GM18909 (cell line): ENCODE results near the gene FRAT1.

Experiments
- ATAC-seq: cut with Tn5 transposase; IDR thresholded peaks from one replicate; pipeline ENCODE4 v1.9.1; 2021; ENCODE audit warnings: mild to moderate bottlenecking; ENCODE audit not compliant: unreplicated experiment, poor library complexity

Gene FRAT1

DNA sequence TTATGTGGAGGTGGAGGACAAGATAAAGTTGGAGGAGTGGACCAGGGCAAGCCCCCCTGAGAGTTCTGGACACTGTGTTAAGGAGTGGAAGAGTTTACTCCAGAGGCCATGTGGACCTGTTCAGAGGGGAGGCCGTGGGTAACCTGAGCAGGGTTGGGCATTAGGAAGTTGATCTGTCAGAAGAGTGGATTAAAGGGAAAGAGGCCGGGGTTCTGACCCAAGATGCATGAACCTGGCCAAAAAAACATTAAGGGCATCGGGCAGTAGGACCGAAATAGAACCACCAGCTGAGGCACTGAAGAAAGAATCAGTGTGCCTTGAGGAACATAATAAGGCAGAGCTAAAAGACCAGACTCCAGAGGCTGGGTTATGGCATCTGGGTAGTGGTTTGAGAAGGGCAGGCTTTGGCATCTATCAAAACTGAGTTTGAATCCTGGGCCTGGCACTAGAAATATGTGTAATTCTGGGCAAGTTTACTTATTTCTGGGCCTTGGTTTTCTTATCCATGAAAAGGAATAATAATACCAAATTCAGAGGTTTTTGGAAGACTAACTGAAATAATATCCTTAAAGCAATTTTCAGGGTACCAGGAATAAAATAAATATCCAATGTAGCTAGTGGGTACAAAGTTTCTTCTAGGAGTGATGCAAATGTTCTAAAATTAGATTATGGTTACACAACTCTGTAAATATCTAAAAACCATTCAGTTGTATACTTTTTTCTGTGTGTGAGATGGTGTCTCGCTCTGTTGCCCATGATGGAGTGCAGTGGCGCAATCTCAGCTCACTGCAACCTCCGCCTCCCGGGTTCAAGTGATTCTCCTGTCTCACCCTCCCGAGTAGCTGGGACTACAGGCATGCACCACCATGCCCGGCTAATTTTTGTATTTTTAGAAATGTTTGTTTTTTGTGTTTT, 10.9 kb upstream of the FRAT1 start:
- ATAC-seq, result no peak

DNA sequence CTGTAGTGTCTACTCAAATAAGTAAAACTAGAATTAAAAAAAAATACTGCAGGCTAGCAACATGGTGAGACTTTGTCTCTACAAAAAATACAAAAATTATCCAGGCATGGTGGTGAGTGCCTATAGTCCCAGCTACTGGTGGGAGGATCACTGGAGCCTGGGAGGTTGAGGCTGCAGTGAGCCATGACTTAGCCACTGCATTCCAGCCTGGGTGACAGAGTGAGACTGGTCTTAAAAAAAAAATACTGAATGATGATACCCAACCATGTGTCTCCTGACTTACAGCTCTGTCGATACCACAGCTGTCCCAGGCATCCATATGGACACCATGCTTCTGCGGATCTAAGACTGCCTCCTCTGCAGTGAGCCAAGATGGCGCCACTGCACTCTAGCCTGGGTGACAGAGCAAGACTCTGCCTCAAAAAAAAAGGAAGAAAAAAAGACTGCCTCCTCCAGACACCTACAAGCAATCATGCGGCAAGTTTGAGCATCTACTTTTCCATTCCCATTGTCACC, 7.9 kb upstream of the FRAT1 start:
- no peak for ATAC-seq

DNA sequence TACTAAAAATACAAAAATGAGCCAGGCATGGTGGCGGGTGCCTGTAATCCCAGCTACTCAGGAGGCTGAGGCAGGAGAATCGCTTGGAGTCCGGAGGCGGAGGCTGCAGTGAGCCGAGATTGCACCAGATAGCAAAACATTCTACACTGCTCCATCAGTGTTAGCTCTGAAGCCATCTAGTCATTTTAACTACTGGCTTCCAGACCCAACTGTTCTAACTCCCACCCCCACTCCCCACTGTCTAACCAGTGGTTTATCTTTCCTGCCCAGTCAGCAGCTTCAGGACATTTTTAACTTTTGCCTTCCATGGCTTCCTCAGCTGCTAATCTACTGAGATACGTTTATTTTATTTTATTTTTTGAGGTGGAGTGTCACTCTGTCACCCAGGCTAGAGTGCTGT, 6.2 kb upstream of the FRAT1 start:
- ATAC-seq, result no peak

GRCh38 chr10:97314671-97315070, 4.4 kb upstream of the FRAT1 start:
- ATAC-seq, result no peak

DNA sequence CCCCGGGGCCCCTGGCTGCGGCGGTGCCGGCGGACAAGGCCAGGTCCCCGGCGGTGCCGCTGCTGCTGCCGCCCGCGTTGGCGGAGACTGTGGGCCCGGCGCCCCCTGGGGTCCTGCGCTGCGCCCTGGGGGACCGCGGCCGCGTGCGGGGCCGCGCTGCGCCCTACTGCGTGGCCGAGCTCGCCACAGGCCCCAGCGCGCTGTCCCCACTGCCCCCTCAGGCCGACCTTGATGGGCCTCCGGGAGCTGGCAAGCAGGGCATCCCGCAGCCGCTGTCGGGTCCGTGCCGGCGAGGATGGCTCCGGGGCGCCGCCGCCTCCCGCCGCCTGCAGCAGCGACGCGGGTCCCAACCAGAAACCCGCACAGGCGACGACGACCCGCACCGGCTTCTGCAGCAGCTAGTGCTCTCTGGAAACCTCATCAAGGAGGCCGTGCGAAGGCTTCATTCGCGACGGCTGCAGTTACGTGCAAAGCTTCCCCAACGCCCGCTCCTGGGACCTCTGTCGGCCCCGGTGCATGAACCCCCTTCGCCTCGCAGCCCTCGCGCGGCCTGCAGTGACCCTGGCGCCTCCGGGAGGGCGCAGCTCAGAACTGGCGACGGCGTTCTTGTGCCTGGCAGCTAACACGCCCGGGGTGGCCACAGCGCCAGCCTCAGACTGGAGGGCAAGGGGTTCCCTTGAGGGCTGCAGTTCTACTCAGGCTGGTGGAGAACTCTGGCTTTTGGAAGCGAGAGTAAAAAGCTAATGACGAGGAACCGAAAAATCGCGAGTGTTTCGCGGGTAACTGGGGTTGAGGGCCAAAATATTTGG, 804 bp downstream of the FRAT1 start:
- ATAC-seq, result peak; percentile 39

DNA sequence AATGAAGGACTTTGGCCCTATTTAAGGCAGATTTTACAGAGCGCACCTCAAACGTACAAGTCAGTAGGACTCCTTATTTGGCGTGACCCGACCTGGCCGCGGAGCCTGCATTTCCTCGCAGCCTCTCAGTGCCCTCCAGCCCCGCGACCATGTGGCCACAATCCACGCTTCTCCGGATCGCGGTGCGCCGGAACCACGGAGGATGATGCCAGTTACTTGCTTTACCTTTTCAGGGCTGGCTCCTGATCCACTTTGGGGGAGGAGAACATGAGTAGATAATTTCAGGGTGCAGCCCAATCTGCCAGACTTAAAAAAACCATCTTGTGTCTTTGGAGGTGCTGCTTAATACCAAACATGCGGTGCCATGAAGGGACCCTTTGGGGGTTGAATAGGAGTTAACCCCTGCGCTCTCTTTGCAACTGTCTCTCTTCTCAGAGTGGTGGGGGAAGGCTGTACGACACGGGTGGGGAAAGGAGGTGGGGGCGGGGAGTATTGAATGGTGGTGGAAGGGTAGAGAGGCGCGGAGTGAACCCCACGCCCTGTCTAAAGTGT, 1.5 kb downstream of the FRAT1 start:
- ATAC-seq, result no peak

DNA sequence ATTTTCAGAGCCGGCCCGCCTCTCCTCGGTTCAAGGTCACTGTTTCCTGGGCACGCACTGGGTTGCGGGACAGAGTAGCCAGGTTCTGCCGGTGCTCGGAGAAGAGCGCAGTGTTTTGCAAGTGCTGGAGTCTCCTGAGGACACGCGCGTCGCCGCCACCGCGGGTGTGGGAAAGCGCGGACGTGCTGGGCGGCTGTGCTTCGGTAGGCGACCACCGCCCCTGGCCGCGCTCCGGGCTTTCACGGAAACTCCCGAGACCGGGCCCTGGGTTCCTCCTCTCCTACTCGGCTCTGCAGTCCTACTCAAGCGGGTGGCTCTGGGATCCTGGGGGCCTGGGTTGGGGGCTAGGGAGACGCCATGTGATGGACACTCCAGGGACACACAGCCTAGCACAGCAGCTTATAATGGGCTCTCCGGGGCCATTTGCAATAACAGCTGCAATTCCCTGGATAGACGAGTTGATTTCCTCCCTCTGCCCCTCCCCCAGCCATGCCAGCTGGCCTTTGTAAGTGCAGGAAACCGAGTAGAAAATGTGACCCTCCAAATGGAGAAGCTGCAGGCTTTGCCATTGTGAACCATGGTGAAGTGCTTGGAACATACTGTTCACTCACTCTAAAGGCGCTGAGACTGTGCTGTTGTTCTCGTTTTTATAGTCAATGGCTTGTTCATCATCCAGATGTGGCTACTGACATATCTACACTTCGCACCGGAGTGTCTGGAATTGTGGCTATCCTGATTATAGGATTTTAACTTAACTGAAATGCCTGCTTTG, 2.1 kb downstream of the FRAT1 start:
- ATAC-seq, result no peak

GRCh38 chr10:97321804-97322190, 2.7 kb downstream of the FRAT1 start:
- no peak for ATAC-seq

DNA sequence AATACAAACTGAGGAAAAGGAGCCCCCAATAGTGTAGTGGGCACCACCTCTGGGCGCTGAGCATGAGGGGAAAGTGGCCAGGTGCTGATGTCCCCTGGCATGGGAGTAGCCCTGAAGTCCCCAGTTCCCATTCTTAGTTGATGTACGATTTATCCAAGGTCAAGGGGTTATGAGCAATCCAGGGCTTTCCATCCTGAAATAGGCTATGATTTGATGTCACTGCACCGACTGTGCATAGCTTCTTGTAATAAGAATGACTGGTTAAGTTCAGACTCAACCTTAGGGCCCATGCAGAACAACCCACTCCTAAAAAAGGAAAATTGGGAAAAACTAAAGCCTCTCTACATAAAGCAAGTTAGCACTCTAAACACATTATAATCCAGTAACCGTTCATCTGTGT, 4.4 kb downstream of the FRAT1 start:
- ATAC-seq, result no peak

DNA sequence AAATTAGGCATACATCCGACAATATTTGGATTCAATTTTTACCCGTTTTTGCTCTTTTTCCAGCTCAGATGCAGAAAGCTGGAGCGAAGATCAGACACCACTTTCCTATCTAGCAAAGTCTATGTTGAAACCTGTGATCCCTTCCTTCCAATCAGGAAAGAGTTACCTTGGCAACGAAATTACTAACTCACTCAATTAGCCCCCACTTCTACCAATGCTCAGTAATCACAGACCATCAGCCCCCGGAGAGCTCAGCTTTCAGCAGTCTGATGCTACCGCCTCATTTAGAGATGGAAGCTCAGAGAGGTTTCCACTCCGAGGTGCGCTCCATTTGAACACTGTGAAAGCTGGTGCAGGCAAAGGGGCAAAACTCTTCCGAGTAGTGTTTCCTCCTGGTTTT, 6.7 kb downstream of the FRAT1 start:
- ATAC-seq, result no peak

DNA sequence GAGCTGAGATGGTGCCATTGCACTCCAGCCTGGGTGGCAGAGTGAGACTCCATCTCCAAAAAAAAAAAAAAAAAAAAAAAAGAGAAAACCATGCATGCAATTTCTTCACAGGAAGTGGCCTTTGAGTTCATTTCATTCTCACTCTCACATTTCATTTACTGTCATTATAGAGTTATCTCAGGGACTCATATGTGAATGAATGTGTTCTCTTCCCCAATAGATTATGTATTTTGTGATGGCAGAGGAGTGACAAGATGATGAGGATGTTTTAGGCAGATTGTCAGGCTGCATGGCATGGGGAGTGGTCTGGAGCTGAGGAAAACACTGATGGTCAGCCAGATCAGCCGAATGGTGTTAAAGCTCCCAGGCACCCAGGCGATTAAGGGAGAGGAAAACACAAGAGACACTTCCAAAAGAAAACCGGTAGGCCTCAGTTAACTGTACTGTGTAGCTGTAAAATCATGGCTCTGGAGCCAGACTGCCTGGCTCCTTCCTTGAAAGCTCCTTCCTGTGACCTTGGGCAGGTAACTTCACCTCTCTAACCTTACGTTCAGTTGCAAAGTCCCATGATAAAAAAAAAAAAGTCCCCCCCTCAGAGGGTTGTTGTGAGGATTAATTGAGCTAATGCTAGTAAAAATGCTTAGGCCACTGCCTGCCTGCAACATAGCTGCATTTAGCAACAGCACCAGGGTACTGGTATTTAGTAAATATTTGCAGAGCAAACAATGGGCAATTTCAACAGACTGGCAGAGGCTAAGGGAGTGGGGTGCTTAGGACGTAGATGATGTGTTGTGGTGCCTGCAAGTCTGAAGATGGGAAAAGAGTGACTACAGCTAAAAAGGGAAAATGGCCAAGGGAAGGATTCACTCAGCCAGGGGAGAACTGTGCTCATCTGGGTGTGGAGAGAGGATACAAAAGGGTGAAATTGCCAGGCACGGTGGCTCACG, 8.6 kb downstream of the FRAT1 start:
- no peak for ATAC-seq

- ATAC-seq, result no peak
Observed at GRCh38 chr10:97328646-97329453, 9.8 kb downstream of the FRAT1 start.

DNA sequence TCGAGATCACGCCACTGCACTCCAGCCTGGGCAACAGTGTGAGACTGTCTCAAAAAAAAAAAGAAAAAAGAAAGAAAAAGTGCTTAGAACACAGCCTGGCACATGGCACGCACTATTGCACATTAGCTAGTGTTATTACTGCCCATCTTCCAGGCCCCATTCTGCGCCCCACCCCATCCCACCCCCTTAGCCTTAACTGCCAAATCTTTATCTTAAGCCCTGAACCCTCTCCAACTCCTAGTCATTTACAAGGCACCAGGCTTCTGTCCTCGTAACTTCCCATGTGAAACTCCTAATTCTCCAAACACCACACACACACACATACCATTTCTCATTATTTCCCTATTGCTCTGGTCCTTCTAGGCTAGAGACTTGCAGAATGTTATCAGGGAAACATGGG, 10.7 kb downstream of the FRAT1 start:
- ATAC-seq, result no peak

- ATAC-seq, result no peak
Observed at GRCh38 chr10:97331153-97331703, 12.2 kb downstream of the FRAT1 start.

- no peak for ATAC-seq
Observed at GRCh38 chr10:97332591-97333350, 13.7 kb downstream of the FRAT1 start.

DNA sequence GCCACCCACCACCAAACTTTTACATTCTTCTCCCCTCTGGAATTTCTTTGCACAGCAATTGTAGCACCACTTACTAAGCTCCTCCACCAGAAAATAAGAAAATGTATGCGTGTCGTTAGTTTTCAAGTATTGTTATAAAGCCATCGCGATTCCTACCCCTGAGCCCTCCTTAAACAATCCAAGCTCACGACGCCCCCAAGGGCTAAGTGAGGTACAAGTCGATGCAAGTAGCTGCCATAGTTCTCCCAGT, 14.2 kb downstream of the FRAT1 start:
- no peak for ATAC-seq

- ATAC-seq, result peak; percentile 26
Observed at GRCh38 chr10:97333601-97334369, 14.7 kb downstream of the FRAT1 start.
